OCI-LY7 (cell line): Measurements from ENCODE around the gene TERB1. TPM values are rescaled to one million over a fixed set of nuclear protein-coding genes. Genes with fewer than 3 reads are reported as not detected.

Experiments
- BruUV-seq: library from RNA; stranded (reverse); fragments of 400-500 nt; replicated peaks from 2 replicates; lab custom pipeline; 2021; lab: Mats Ljungman, UMichigan
- CTCF ChIA-PET: fragments of 300-600 bp; sonication (Branson Sonifier 250); formaldehyde crosslinking; loops from one replicate; lab custom pipeline; 2022; ENCODE audit warnings: antibody characterized with exemption; ENCODE audit not compliant: unreplicated experiment; lab: Charles Lee
- POLR2A ChIA-PET: fragments of 300-600 bp; sonication (Branson Sonifier 250); formaldehyde crosslinking; loops from one replicate; lab custom pipeline; 2022; ENCODE audit warnings: antibody characterized with exemption; lab: Charles Lee
- DNase-seq: peaks from one replicate; pipeline ENCODE4 v3.0.0-alpha.2; 2015; ENCODE audit warnings: low spot score
- H2AFZ ChIP-seq: fragments of 200-600 bp; sonication (generic), shearing (Covaris generic); 2 replicates; pipeline ENCODE4 v1.6.1; 2014; ENCODE audit warnings: mild to moderate bottlenecking, antibody characterized with exemption, low read length, moderate library complexity
- H3K27ac ChIP-seq: fragments of 200-600 bp; sonication (generic); 2 replicates; pipeline ENCODE4 v1.5.1; 2014; ENCODE audit warnings: mixed run types, low read depth, mild to moderate bottlenecking, moderate library complexity, low read length, inconsistent platforms; ENCODE audit not compliant: poor library complexity, severe bottlenecking
- H3K36me3 ChIP-seq: fragments of 200-600 bp; sonication (generic); 2 replicates; pipeline ENCODE4 v1.6.1; 2014; ENCODE audit warnings: mild to moderate bottlenecking, antibody characterized with exemption, low read length, moderate library complexity, mixed read lengths; ENCODE audit not compliant: insufficient read depth
- H3K4me1 ChIP-seq: fragments of 200-600 bp; sonication (generic); 2 replicates; pipeline ENCODE4 v1.5.1; 2014; ENCODE audit warnings: mild to moderate bottlenecking, low read length; ENCODE audit not compliant: insufficient read depth, poor library complexity, severe bottlenecking
- H3K4me2 ChIP-seq: fragments of 200-600 bp; sonication (generic); 2 replicates; pipeline ENCODE4 v1.6.1; 2014; ENCODE audit warnings: mild to moderate bottlenecking, low read length
- H3K4me3 ChIP-seq: fragments of 200-600 bp; sonication (generic); 2 replicates; pipeline ENCODE4 v1.5.1; 2014; ENCODE audit warnings: mild to moderate bottlenecking, low read depth, low read length; ENCODE audit not compliant: poor library complexity, severe bottlenecking
- H3K79me2 ChIP-seq: fragments of 200-600 bp; sonication (generic); 2 replicates; pipeline ENCODE4 v1.6.1; 2016; ENCODE audit warnings: low read depth, mild to moderate bottlenecking, low read length, moderate library complexity, mixed read lengths; ENCODE audit not compliant: insufficient read depth
- H3K9me2 ChIP-seq: fragments of 200-600 bp; sonication (generic); 2 replicates; pipeline ENCODE4 v1.6.1; 2016; ENCODE audit warnings: mild to moderate bottlenecking, low read length, mixed read lengths; ENCODE audit not compliant: insufficient read depth
- H3K9me3 ChIP-seq: fragments of 200-600 bp; sonication (generic); 2 replicates; pipeline ENCODE4 v1.6.1; 2014; ENCODE audit warnings: mild to moderate bottlenecking, mixed run types, low read length, mixed read lengths
- H4K20me1 ChIP-seq: fragments of 200-600 bp; sonication (generic); 2 replicates; pipeline ENCODE4 v1.6.1; 2014; ENCODE audit warnings: mild to moderate bottlenecking, antibody characterized with exemption, low read length, moderate library complexity, mixed read lengths; ENCODE audit not compliant: insufficient read depth
- EZH2phosphoT487 ChIP-seq: fragments of 200-600 bp; sonication (generic); IDR thresholded peaks from 2 replicates; pipeline ENCODE4 v1.6.1; 2018; ENCODE audit warnings: low read depth, borderline replicate concordance, mild to moderate bottlenecking, mixed run types, antibody characterized with exemption, low read length, moderate library complexity, mixed read lengths
- intact Hi-C: fragments of 100-400 bp; cut with micrococcal nuclease; formaldehyde crosslinking; loops from one replicate; pipeline ENCODE4 v1.10.0; 2022; ENCODE audit not compliant: unreplicated experiment
- total RNA-seq, 2 experiments: library from RNA; depleted of rRNA in 1 of 2; stranded (reverse); fragments of >200 nt in 1 of 2; shearing (Covaris generic) in 1 of 2; gene quantifications; 2 replicates each; pipeline ENCODE4 v1.2.3, GENCODE V29; 2014 to 2022
- TF ChIP-seq, protein P1 (sequence below): fragments of 200-600 bp; sonication (generic); conservative IDR thresholded peaks from 2 replicates; pipeline ENCODE4 v1.5.1; 2014; ENCODE audit warnings: mild to moderate bottlenecking, antibody characterized with exemption, low read length, moderate library complexity, mixed read lengths

The TERB1 gene
- total RNA-seq, 2 experiments from 2014 or later, result 0.17 TPM; not detected in 1

DNA sequence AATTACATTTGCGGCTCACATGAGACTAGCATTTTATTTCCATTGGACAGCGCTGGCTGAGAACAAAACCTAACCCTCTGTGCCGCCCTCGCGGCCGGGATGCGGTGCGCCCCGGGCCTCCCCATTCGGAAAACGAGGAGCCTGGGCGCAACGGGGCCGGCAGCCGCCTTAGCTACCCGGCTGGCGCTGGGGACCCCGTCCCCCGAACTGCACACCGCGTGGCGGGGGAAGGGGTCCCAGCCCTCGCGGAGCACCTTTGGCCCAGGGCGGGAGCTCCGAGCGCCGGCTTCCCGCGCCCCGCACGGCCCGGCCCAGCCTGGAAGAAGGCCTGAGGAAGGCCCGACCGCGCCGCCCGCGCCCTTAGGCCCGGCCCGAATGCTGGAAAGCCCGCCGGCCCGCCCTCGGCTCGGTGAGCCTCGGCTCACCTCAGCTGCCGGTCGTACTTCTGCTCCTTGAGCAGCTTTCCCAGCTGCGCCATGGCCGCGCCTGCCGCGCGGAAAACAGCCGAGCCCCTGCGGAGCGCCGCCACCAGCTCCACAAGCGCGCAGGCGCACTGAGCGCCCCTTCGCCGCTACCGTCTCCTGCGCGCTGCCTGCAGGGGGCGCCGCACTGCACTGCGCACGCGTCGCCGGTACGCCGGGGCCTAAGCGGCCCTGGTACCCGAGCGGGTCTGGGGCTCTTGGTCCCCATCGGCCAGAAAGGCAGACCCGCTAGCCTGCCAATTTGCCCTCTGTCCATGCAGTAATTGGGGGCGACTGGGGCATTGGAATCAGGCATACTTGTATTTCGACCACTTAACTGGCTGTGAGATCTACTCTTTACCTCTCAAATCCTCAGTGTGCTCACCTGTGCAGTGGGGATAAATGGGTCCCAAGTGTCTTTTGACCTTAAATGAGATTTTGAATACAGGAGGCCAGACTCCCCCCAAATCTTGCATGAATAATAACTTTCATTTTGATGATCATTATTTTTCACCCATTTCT is 29.3 kb upstream of the TERB1 start, which contains the start of gene NAE1:
NAE1 (minus strand) TSS at position 555 of the 983 bp plus-strand sequence; CDS start at position 478, 77 bp downstream.
- Histone ChIP-seq H3K79me2 (peaks cover 29% of the 10 kb centered on the region), H3K36me3 (peaks cover 34% of the 10 kb centered on the region), H3K9me3 (no peaks in the 10 kb centered on the region), H3K27ac (peak within 1 kb of the TSS; percentile 69), H3K4me3 (peak within 1 kb of the TSS; percentile 81), H3K4me2 (peak within 1 kb of the TSS; percentile 79), H2AFZ (peak within 1 kb of the TSS; percentile 97), H3K4me1 (peaks cover 22% of the 10 kb centered on the region), H4K20me1 (no peaks in the 10 kb centered on the region), H3K9me2 (no peaks in the 10 kb centered on the region)
- peak; percentile 94 for DNase-seq
- TF ChIP-seq EZH2phosphoT487, result no peak
- TF ChIP-seq, protein P1, sequence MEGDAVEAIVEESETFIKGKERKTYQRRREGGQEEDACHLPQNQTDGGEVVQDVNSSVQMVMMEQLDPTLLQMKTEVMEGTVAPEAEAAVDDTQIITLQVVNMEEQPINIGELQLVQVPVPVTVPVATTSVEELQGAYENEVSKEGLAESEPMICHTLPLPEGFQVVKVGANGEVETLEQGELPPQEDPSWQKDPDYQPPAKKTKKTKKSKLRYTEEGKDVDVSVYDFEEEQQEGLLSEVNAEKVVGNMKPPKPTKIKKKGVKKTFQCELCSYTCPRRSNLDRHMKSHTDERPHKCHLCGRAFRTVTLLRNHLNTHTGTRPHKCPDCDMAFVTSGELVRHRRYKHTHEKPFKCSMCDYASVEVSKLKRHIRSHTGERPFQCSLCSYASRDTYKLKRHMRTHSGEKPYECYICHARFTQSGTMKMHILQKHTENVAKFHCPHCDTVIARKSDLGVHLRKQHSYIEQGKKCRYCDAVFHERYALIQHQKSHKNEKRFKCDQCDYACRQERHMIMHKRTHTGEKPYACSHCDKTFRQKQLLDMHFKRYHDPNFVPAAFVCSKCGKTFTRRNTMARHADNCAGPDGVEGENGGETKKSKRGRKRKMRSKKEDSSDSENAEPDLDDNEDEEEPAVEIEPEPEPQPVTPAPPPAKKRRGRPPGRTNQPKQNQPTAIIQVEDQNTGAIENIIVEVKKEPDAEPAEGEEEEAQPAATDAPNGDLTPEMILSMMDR, result peak; percentile 92
- POLR2A ChIA-PET, result interaction anchor here (0.5 to 1.4 kb wide), 6 partner anchors 19 to 93 kb away, joined by 3 to 6 read pairs (median 4); partner anchors contain the start of gene PDP2
- no TSS peak for BruUV-seq
- intact Hi-C loops, result loop anchor here (2.0 kb wide), 1 partner anchor 42 kb away; no protein-coding TSS in a partner anchor
- CTCF ChIA-PET, result interaction anchor here (0.6 to 0.9 kb wide), 11 partner anchors 10 to 355 kb away, joined by 3 to 7 read pairs (median 4); partner anchors contain the start of gene PDP2

DNA sequence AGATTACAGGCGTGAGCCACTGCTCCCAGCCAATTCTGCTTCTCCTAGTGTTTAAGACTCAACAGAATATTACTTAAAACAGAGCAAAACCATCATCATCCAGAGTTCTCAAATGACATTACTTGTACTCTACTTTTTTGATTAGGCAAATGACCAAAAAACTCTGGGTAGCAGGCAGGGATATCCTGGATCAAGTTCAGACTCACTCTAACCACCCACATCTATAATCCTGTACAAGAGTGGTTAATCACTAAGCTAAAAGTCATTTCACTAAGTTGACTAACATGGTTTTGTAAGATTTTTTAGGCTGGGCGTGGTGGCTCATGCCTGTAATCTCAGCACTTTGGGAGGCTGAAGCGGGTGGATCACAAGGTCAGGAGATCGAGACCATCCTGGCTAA is 22.6 kb upstream of the TERB1 start:
- H3K36me3 ChIP-seq, result peaks cover 89% of the 10 kb centered on the region
- intact Hi-C loops, result no loop called here
- TF ChIP-seq, protein P1, result no peak
- TF ChIP-seq EZH2phosphoT487, result no peak
- no peaks in the 10 kb centered on the region for H3K9me2 ChIP-seq
- no peak for DNase-seq
- H4K20me1 ChIP-seq, result no peaks in the 10 kb centered on the region
- H2AFZ ChIP-seq, result no peak overlapping the region
- no peaks in the 10 kb centered on the region for H3K9me3 ChIP-seq
- CTCF ChIA-PET, result no interaction called here
- no peak overlapping the region for H3K4me3 ChIP-seq
- peaks cover 15% of the 10 kb centered on the region for H3K79me2 ChIP-seq
- POLR2A ChIA-PET, result no interaction called here
- BruUV-seq, result no TSS peak
- no peak overlapping the region for H3K27ac ChIP-seq
- H3K4me1 ChIP-seq, result peaks cover 6% of the 10 kb centered on the region
- H3K4me2 ChIP-seq, result no peak overlapping the region
